IPS-15b (cell line): ENCODE measurements around the gene MDC1.

Experiments
- H3K27me3 ChIP-seq: one replicate; pipeline ENCODE4 v1.6.1; 2013; ENCODE audit warnings: low read length; ENCODE audit not compliant: control insufficient read depth, insufficient read depth
- H3K36me3 ChIP-seq: one replicate; pipeline ENCODE4 v1.6.1; 2013; ENCODE audit warnings: low read length; ENCODE audit not compliant: control insufficient read depth, insufficient read depth
- H3K4me1 ChIP-seq: one replicate; pipeline ENCODE4 v1.6.1; 2013; ENCODE audit warnings: mild to moderate bottlenecking, low read length; ENCODE audit not compliant: control insufficient read depth, insufficient read depth
- H3K4me3 ChIP-seq: one replicate; pipeline ENCODE4 v1.5.1; 2013; ENCODE audit warnings: low read depth, low read length
- H3K9ac ChIP-seq: one replicate; pipeline ENCODE4 v1.6.1; 2013; ENCODE audit warnings: low read depth, mild to moderate bottlenecking, low read length
- H3K9me3 ChIP-seq: one replicate; pipeline ENCODE4 v1.6.1; 2013; ENCODE audit warnings: mild to moderate bottlenecking, low read length; ENCODE audit not compliant: control insufficient read depth, insufficient read depth

The MDC1 gene

GRCh38 chr6:30743099-30744053 lies 26.3 kb upstream of the MDC1 start:
- Histone ChIP-seq H3K27me3 (peaks cover 10% of the 10 kb centered on the region), H3K36me3 (peaks cover 15% of the 10 kb centered on the region), H3K9ac (peak overlapping the region; percentile 70), H3K4me3 (peak overlapping the region; percentile 70), H3K9me3 (no peaks in the 10 kb centered on the region), H3K4me1 (no peaks in the 10 kb centered on the region)

GRCh38 chr6:30742316-30743098 lies 25.4 kb upstream of the MDC1 start, which contains the start of gene FLOT1:
Gene FLOT1 (minus strand): TSS chr6:30742687. CDS start chr6:30742189, 498 bp downstream.
- no peaks in the 10 kb centered on the region for H3K9me3 ChIP-seq
- peaks cover 15% of the 10 kb centered on the region for H3K36me3 ChIP-seq
- peak within 1 kb of the TSS; percentile 83 for H3K9ac ChIP-seq
- H3K4me3 ChIP-seq = peak within 1 kb of the TSS; percentile 94
- H3K27me3 ChIP-seq = peaks cover 8% of the 10 kb centered on the region
- no peaks in the 10 kb centered on the region for H3K4me1 ChIP-seq

- H3K9ac ChIP-seq = peak overlapping the region; percentile 83
- no peaks in the 10 kb centered on the region for H3K4me1 ChIP-seq
- peaks cover 7% of the 10 kb centered on the region for H3K27me3 ChIP-seq
- peaks cover 19% of the 10 kb centered on the region for H3K36me3 ChIP-seq
- no peaks in the 10 kb centered on the region for H3K9me3 ChIP-seq
- peak overlapping the region; percentile 94 for H3K4me3 ChIP-seq
These were observed 24.8 kb upstream of the MDC1 start for GRCh38 chr6:30741789-30742315.

- Histone ChIP-seq H3K9me3 (no peaks in the 10 kb centered on the region), H3K4me3 (peak overlapping the region; percentile 94), H3K9ac (no peak overlapping the region), H3K36me3 (peaks cover 20% of the 10 kb centered on the region), H3K27me3 (peaks cover 7% of the 10 kb centered on the region), H3K4me1 (no peaks in the 10 kb centered on the region)
These were observed 24.1 kb upstream of the MDC1 start for GRCh38 chr6:30741063-30741779.

GRCh38 chr6:30740540-30740870 lies 23.4 kb upstream of the MDC1 start:
- peaks cover 6% of the 10 kb centered on the region for H3K27me3 ChIP-seq
- peaks cover 25% of the 10 kb centered on the region for H3K36me3 ChIP-seq
- H3K9ac ChIP-seq = no peak overlapping the region
- H3K4me3 ChIP-seq = no peak overlapping the region
- H3K9me3 ChIP-seq = no peaks in the 10 kb centered on the region
- H3K4me1 ChIP-seq = no peaks in the 10 kb centered on the region

GRCh38 chr6:30738532-30738931 lies 21.5 kb upstream of the MDC1 start:
- Histone ChIP-seq H3K4me3 (no peak overlapping the region), H3K36me3 (peaks cover 32% of the 10 kb centered on the region), H3K4me1 (no peaks in the 10 kb centered on the region)

GRCh38 chr6:30735668-30736314 lies 18.7 kb upstream of the MDC1 start:
- Histone ChIP-seq H3K9ac (no peak overlapping the region), H3K36me3 (peaks cover 36% of the 10 kb centered on the region), H3K4me1 (no peaks in the 10 kb centered on the region), H3K9me3 (no peaks in the 10 kb centered on the region), H3K27me3 (no peaks in the 10 kb centered on the region), H3K4me3 (no peak overlapping the region)

More at GRCh38 chr6:30738532-30738931, 21.5 kb upstream of the MDC1 start:
- H3K9me3 ChIP-seq = no peaks in the 10 kb centered on the region
- no peak overlapping the region for H3K9ac ChIP-seq
- H3K27me3 ChIP-seq = no peaks in the 10 kb centered on the region

- Histone ChIP-seq H3K9ac (no peak overlapping the region), H3K9me3 (no peaks in the 10 kb centered on the region), H3K27me3 (no peaks in the 10 kb centered on the region), H3K36me3 (peaks cover 32% of the 10 kb centered on the region), H3K4me1 (no peaks in the 10 kb centered on the region), H3K4me3 (no peak overlapping the region)
These were observed 15.3 kb upstream of the MDC1 start for GRCh38 chr6:30732237-30732943.

- no peaks in the 10 kb centered on the region for H3K27me3 ChIP-seq
- H3K4me1 ChIP-seq = no peaks in the 10 kb centered on the region
- no peaks in the 10 kb centered on the region for H3K9me3 ChIP-seq
- no peak overlapping the region for H3K9ac ChIP-seq
- peaks cover 26% of the 10 kb centered on the region for H3K36me3 ChIP-seq
- peak overlapping the region; percentile 42 for H3K4me3 ChIP-seq
These were observed 13.7 kb upstream of the MDC1 start for GRCh38 chr6:30730601-30731435.
